Neuronal stem cell (in vitro differentiated cells): ENCODE results near the gene FLT3LG.

Experiments
- DNase-seq: peaks from one replicate; pipeline ENCODE4 v3.0.0-alpha.2; 2013; ENCODE audit warnings: low spot score
- H2AFZ ChIP-seq: one replicate; pipeline ENCODE4 v1.6.1; 2013; ENCODE audit warnings: mild to moderate bottlenecking, low read length, inconsistent platforms
- H2AK5ac ChIP-seq: 2 replicates; pipeline ENCODE4 v1.6.1; 2013; ENCODE audit warnings: low read depth, mild to moderate bottlenecking, inconsistent platforms, low read length, moderate library complexity, mixed read lengths
- H2BK120ac ChIP-seq: 2 replicates; pipeline ENCODE4 v1.6.1; 2013; ENCODE audit warnings: low read depth, mild to moderate bottlenecking, inconsistent platforms, low read length, moderate library complexity, mixed read lengths
- H2BK12ac ChIP-seq: one replicate; pipeline ENCODE4 v1.6.1; 2013; ENCODE audit warnings: low read length, inconsistent platforms
- H2BK15ac ChIP-seq: 2 replicates; pipeline ENCODE4 v1.6.1; 2013; ENCODE audit warnings: mild to moderate bottlenecking, low read length, inconsistent platforms, mixed read lengths
- H2BK5ac ChIP-seq: one replicate; pipeline ENCODE4 v1.6.1; 2013; ENCODE audit warnings: inconsistent platforms, mild to moderate bottlenecking, low read length, moderate library complexity
- H3K14ac ChIP-seq: one replicate; pipeline ENCODE4 v1.6.1; 2013; ENCODE audit warnings: low read length, inconsistent platforms
- H3K18ac ChIP-seq: 2 replicates; pipeline ENCODE4 v1.6.1; 2013; ENCODE audit warnings: low read length, inconsistent platforms
- H3K23ac ChIP-seq: 2 replicates; pipeline ENCODE4 v1.6.1; 2013; ENCODE audit warnings: low read depth, mild to moderate bottlenecking, mixed read lengths, low read length, inconsistent platforms; ENCODE audit not compliant: poor library complexity
- H3K27ac ChIP-seq: replicated peaks from 3 replicates; pipeline ENCODE4 v1.5.1; 2013; ENCODE audit warnings: low read length, inconsistent platforms
- H3K27me3 ChIP-seq, 3 experiments: 2 replicates each; pipeline ENCODE4 v1.6.1; 2013; ENCODE audit warnings: low read length in 3 of 3, mild to moderate bottlenecking in 2 of 3, inconsistent platforms in 1 of 3, low read depth in 1 of 3, mixed read lengths in 1 of 3, moderate library complexity in 1 of 3; ENCODE audit not compliant: control insufficient read depth in 3 of 3, insufficient read depth in 3 of 3
- H3K36me3 ChIP-seq, 2 donors: replicated peaks in 1 of 2; 2 replicates each; pipeline ENCODE4 v1.6.1; 2013; ENCODE audit warnings: low read length in 2 of 2; ENCODE audit not compliant: control insufficient read depth in 2 of 2, insufficient read depth in 2 of 2
- H3K4ac ChIP-seq: 2 replicates; pipeline ENCODE4 v1.6.1; 2013; ENCODE audit warnings: inconsistent platforms, mild to moderate bottlenecking, low read length, moderate library complexity
- H3K4me1 ChIP-seq, 2 donors: 1 replicate in 1 of 2; 2 replicates in 1 of 2; pipeline ENCODE4 v1.6.1; 2013; ENCODE audit warnings: low read length in 2 of 2, low read depth in 1 of 2; ENCODE audit not compliant: control insufficient read depth in 2 of 2, insufficient read depth in 1 of 2
- H3K4me2 ChIP-seq: one replicate; pipeline ENCODE4 v1.6.1; 2013; ENCODE audit warnings: mild to moderate bottlenecking, low read length, inconsistent platforms; ENCODE audit not compliant: insufficient read depth, poor library complexity, severe bottlenecking
- H3K4me3 ChIP-seq, 2 donors: 2 replicates each; pipeline ENCODE4 v1.5.1; 2013; ENCODE audit warnings: low read length in 2 of 2, mild to moderate bottlenecking in 2 of 2, inconsistent platforms in 1 of 2, moderate library complexity in 1 of 2
- H3K79me1 ChIP-seq: one replicate; pipeline ENCODE4 v1.6.1; 2013; ENCODE audit warnings: low read depth, mild to moderate bottlenecking, inconsistent platforms, low read length, moderate library complexity
- H3K9ac ChIP-seq: one replicate; pipeline ENCODE4 v1.6.1; 2013; ENCODE audit warnings: mild to moderate bottlenecking, low read depth, low read length, inconsistent platforms; ENCODE audit not compliant: poor library complexity
- H3K9me3 ChIP-seq, 2 donors: replicated peaks in 1 of 2; 2 replicates each; pipeline versions ENCODE3 to v1.6.1; 2013; ENCODE audit warnings: low read length in 2 of 2, mild to moderate bottlenecking in 2 of 2, inconsistent platforms in 1 of 2, low read depth in 1 of 2, mixed read lengths in 1 of 2, moderate library complexity in 1 of 2; ENCODE audit not compliant: control insufficient read depth in 2 of 2, insufficient read depth in 1 of 2
- H4K8ac ChIP-seq: one replicate; pipeline ENCODE4 v1.6.1; 2013; ENCODE audit warnings: low read depth, mild to moderate bottlenecking, inconsistent platforms, low read length, moderate library complexity
- H4K91ac ChIP-seq: one replicate; pipeline ENCODE4 v1.6.1; 2013; ENCODE audit warnings: low read length, low read depth, mild to moderate bottlenecking, inconsistent platforms; ENCODE audit not compliant: poor library complexity
- WGBS, 2 donors: extraction: QIAGEN DNeasy Blood & Tissue Kit; methylation state at CpG; one replicate each; pipeline ENCODE4 v1.1.7; 2013; ENCODE audit warnings: missing lambda C conversion rate in 2 of 2, mixed read lengths in 1 of 2; ENCODE audit not compliant: insufficient read length in 2 of 2, insufficient replicate concordance in 1 of 2; ENCODE audit errors: extremely low coverage in 2 of 2; 5-methylcytosine and 5-hydroxymethylcytosine counted together

FLT3LG gene

GRCh38 chr19:49475191-49475917, 1.3 kb downstream of the FLT3LG start:
- Histone ChIP-seq H2BK15ac (peak overlapping the region; percentile 89), H3K9me3 (no peaks in the 10 kb centered on the region), H3K9ac (no peak overlapping the region), H3K79me1 (peaks cover under 1% of the 10 kb centered on the region), H3K18ac (peak overlapping the region; percentile 64), H3K4me1 (peaks cover 2 to 8% of the 10 kb centered on the region in 2 donors), H3K14ac (peak overlapping the region; percentile 21), H4K91ac (no peak overlapping the region), H2BK5ac (peak overlapping the region; percentile 87), H2BK12ac (no peak overlapping the region), H3K27ac (peak overlapping the region; percentile 56), H2AK5ac (peak overlapping the region; percentile 35), H3K4ac (no peak overlapping the region), H3K4me3 (no peak overlapping the region), H2AFZ (peak overlapping the region; percentile 67), H3K23ac (no peak overlapping the region), H2BK120ac (no peak overlapping the region), H3K36me3 (peaks cover under 1 to 7% of the 10 kb centered on the region in 2 donors), H3K4me2 (peak overlapping the region; percentile 2), H4K8ac (no peak overlapping the region), H3K27me3 (peaks cover 0 to 6% (median 0%) of the 10 kb centered on the region in 3 experiments)
- no peak for DNase-seq
- no CpG with 5 or more reads among the region's 15 CpGs for WGBS, 2 donors

- H3K4me1 ChIP-seq: peaks cover 2 to 8% of the 10 kb centered on the region in 2 donors
- H4K91ac ChIP-seq: no peak overlapping the region
- H3K4ac ChIP-seq: peak overlapping the region; percentile 89
- H3K14ac ChIP-seq: peak overlapping the region; percentile 71
- H2BK15ac ChIP-seq: peak overlapping the region; percentile 92
- no peaks in the 10 kb centered on the region for H3K36me3 ChIP-seq
- peak overlapping the region; percentile 87 for H2BK5ac ChIP-seq
- peak overlapping the region; percentile 68 for H2AK5ac ChIP-seq
- peak overlapping the region; percentile 17 for H4K8ac ChIP-seq
- H3K9me3 ChIP-seq: no peaks in the 10 kb centered on the region
- H3K79me1 ChIP-seq: no peaks in the 10 kb centered on the region
- no CpG with 5 or more reads among the region's 27 CpGs for WGBS, 2 donors
- H3K27ac ChIP-seq: peak overlapping the region; percentile 56
- peak overlapping the region; percentile 10 for H3K23ac ChIP-seq
- peak overlapping the region; percentile 85 for H2AFZ ChIP-seq
- H2BK12ac ChIP-seq: peak overlapping the region; percentile 97
- H3K4me3 ChIP-seq: no peak overlapping the region
- H3K9ac ChIP-seq: no peak overlapping the region
- H3K18ac ChIP-seq: peak overlapping the region; percentile 90
- peaks cover 0 to 6% (median 0%) of the 10 kb centered on the region in 3 experiments for H3K27me3 ChIP-seq
- H2BK120ac ChIP-seq: no peak overlapping the region
- DNase-seq: peak; percentile 58
- H3K4me2 ChIP-seq: peak overlapping the region; percentile 2
Observed at GRCh38 chr19:49475995-49476880, 2.2 kb downstream of the FLT3LG start.

- Histone ChIP-seq H3K27ac (no peak overlapping the region), H3K18ac (no peak overlapping the region), H3K4me2 (no peak overlapping the region), H3K27me3 (peaks cover 0 to 1% (median 0%) of the 10 kb centered on the region in 3 experiments), H3K79me1 (no peaks in the 10 kb centered on the region), H2BK12ac (no peak overlapping the region), H3K4me3 (no peak overlapping the region), H3K23ac (no peak overlapping the region), H2BK5ac (no peak overlapping the region), H2AFZ (no peak overlapping the region), H3K9ac (no peak overlapping the region), H4K8ac (no peak overlapping the region), H3K36me3 (no peaks in the 10 kb centered on the region), H3K9me3 (no peaks in the 10 kb centered on the region), H4K91ac (no peak overlapping the region), H2BK15ac (peak overlapping the region; percentile 43), H3K4ac (no peak overlapping the region), H3K4me1 (peaks cover 2 to 6% of the 10 kb centered on the region in 2 donors), H2BK120ac (no peak overlapping the region), H3K14ac (no peak overlapping the region), H2AK5ac (peak overlapping the region; percentile 91)
- WGBS, 2 donors: no CpG with 5 or more reads among the region's 14 CpGs
- no peak for DNase-seq
Observed at GRCh38 chr19:49479975-49480628, 6.1 kb downstream of the FLT3LG start.
